Trophoblast cell (in vitro differentiated cells and primary cell): ENCODE results near the gene EXD3.

Experiments
- DNase-seq, 2 donors: peaks; one replicate each; pipeline ENCODE4 v3.0.0-alpha.2; 2016
- H2AFZ ChIP-seq: 2 replicates; pipeline ENCODE4 v1.6.1; 2013; ENCODE audit warnings: low read length, moderate library complexity, mild to moderate bottlenecking; ENCODE audit not compliant: insufficient read depth, poor library complexity
- H2AK5ac ChIP-seq: 2 replicates; pipeline ENCODE4 v1.6.1; 2013; ENCODE audit warnings: mild to moderate bottlenecking, low read length
- H2BK120ac ChIP-seq: 2 replicates; pipeline ENCODE4 v1.6.1; 2013; ENCODE audit warnings: low read length, mild to moderate bottlenecking, moderate library complexity; ENCODE audit not compliant: insufficient read depth, poor library complexity
- H2BK12ac ChIP-seq: 2 replicates; pipeline ENCODE4 v1.6.1; 2013; ENCODE audit warnings: mild to moderate bottlenecking, low read length, moderate library complexity
- H2BK5ac ChIP-seq: 2 replicates; pipeline ENCODE4 v1.6.1; 2013; ENCODE audit warnings: low read length, low read depth, moderate library complexity, mild to moderate bottlenecking; ENCODE audit not compliant: poor library complexity
- H3K14ac ChIP-seq: 2 replicates; pipeline ENCODE4 v1.6.1; 2013; ENCODE audit warnings: mild to moderate bottlenecking, low read length
- H3K18ac ChIP-seq: 2 replicates; pipeline ENCODE4 v1.6.1; 2013; ENCODE audit warnings: mild to moderate bottlenecking, low read length
- H3K23ac ChIP-seq: 2 replicates; pipeline ENCODE4 v1.6.1; 2013; ENCODE audit warnings: low read length
- H3K27ac ChIP-seq: 2 replicates; pipeline ENCODE4 v1.5.1; 2013; ENCODE audit warnings: low read depth, mild to moderate bottlenecking, inconsistent platforms, low read length, moderate library complexity
- H3K27me3 ChIP-seq: 2 replicates; pipeline ENCODE4 v1.6.1; 2013; ENCODE audit warnings: inconsistent platforms, mild to moderate bottlenecking, low read length, moderate library complexity; ENCODE audit not compliant: insufficient read depth
- H3K36me3 ChIP-seq, 2 experiments: 1 replicate in 1 of 2; 2 replicates in 1 of 2; pipeline ENCODE4 v1.6.1; 2013; ENCODE audit warnings: low read length in 2 of 2, mild to moderate bottlenecking in 2 of 2, moderate library complexity in 1 of 2; ENCODE audit not compliant: insufficient read depth in 2 of 2, control insufficient read depth in 1 of 2
- H3K4ac ChIP-seq: 2 replicates; pipeline ENCODE4 v1.6.1; 2013; ENCODE audit warnings: low read depth, mild to moderate bottlenecking, low read length, moderate library complexity
- H3K4me1 ChIP-seq, 2 experiments: 1 replicate in 1 of 2; 2 replicates in 1 of 2; pipeline ENCODE4 v1.6.1; 2013; ENCODE audit warnings: low read length in 2 of 2, mild to moderate bottlenecking in 2 of 2, moderate library complexity in 1 of 2; ENCODE audit not compliant: insufficient read depth in 2 of 2, control insufficient read depth in 1 of 2
- H3K4me2 ChIP-seq: 2 replicates; pipeline ENCODE4 v1.6.1; 2013; ENCODE audit warnings: inconsistent platforms, mild to moderate bottlenecking, low read length, moderate library complexity
- H3K4me3 ChIP-seq: 2 replicates; pipeline ENCODE4 v1.5.1; 2013; ENCODE audit warnings: mild to moderate bottlenecking, low read depth, low read length, inconsistent platforms
- H3K79me1 ChIP-seq: one replicate; pipeline ENCODE4 v1.6.1; 2013; ENCODE audit warnings: low read length
- H3K79me2 ChIP-seq: 2 replicates; pipeline ENCODE4 v1.6.1; 2013; ENCODE audit warnings: low read length, mild to moderate bottlenecking; ENCODE audit not compliant: control insufficient read depth, insufficient read depth, poor library complexity
- H3K9ac ChIP-seq: 2 replicates; pipeline ENCODE4 v1.6.1; 2013; ENCODE audit warnings: mild to moderate bottlenecking, low read length
- H3K9me3 ChIP-seq: 2 replicates; pipeline ENCODE4 v1.6.1; 2013; ENCODE audit warnings: low read depth, mild to moderate bottlenecking, control low read depth, inconsistent platforms, low read length; ENCODE audit not compliant: insufficient read depth
- H4K12ac ChIP-seq: 2 replicates; pipeline ENCODE4 v1.6.1; 2013; ENCODE audit warnings: low read depth, mild to moderate bottlenecking, low read length, moderate library complexity
- H4K8ac ChIP-seq: 2 replicates; pipeline ENCODE4 v1.6.1; 2013; ENCODE audit warnings: low read depth, mild to moderate bottlenecking, low read length, moderate library complexity
- H4K91ac ChIP-seq: one replicate; pipeline ENCODE4 v1.6.1; 2013; ENCODE audit warnings: low read depth, mild to moderate bottlenecking, low read length, moderate library complexity
- WGBS: extraction: QIAGEN DNeasy Blood & Tissue Kit; methylation state at CpG from one replicate; pipeline ENCODE4 v1.1.7; 2013; ENCODE audit warnings: missing lambda C conversion rate; ENCODE audit not compliant: insufficient read length, insufficient coverage; ENCODE audit errors: extremely low coverage; 5-methylcytosine and 5-hydroxymethylcytosine counted together

Gene EXD3

DNA sequence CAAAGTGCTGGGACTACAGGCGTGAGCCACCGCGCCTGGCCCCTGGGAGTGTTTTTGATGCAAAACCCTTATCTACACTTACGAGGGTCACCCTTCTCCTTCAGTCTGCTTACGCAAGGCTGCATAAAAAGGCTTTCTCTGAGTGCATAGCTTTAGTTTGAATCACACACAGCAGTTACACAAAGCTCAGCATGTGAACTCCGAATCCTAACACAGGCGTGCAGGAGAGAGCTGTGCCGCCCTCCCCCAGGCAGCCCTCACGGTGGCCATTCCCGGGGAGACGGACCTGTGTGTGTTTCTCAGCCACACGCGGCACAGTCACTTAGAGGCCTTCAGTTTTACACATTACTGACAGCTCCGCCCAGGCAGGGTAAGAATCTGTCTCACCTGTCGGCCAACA lies 26.7 kb downstream of the EXD3 start:
- peak; percentile 64 to 80 for DNase-seq
- no peak overlapping the region for H3K4me3 ChIP-seq

DNA sequence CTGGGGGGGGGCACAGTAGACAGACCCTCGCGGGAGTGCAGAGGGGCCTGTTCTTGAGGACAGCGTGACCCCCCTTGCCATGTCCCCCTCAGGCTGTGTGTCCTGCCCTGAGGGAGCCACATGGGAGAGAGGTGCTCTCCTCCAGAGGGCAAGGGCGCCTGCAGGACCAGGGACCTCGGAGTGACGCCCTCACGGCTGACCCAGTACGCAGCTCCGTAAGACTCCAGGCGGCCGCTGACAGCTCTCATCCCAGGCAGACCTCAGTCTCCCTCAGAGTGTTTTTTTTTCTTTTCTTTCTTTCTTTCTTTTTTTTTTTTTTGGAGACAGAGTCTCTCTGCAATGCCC lies 27.3 kb downstream of the EXD3 start:
- no peak for DNase-seq
- H3K4me2 ChIP-seq: no peak overlapping the region
- H3K4me1 ChIP-seq: peaks cover 0 to 5% of the 10 kb centered on the region in 2 experiments
- H3K18ac ChIP-seq: no peak overlapping the region
- H3K79me1 ChIP-seq: no peaks in the 10 kb centered on the region
- no peak overlapping the region for H3K4ac ChIP-seq
- H3K23ac ChIP-seq: no peak overlapping the region
- H3K27me3 ChIP-seq: no peaks in the 10 kb centered on the region
- no peak overlapping the region for H3K14ac ChIP-seq
- H3K27ac ChIP-seq: no peak overlapping the region
- no CpG with 5 or more reads among the region's 11 CpGs for WGBS
- H4K12ac ChIP-seq: no peak overlapping the region
- H2BK5ac ChIP-seq: no peak overlapping the region
- H3K4me3 ChIP-seq: no peak overlapping the region
- H3K9me3 ChIP-seq: peaks cover 3% of the 10 kb centered on the region
- H2AFZ ChIP-seq: no peak overlapping the region
- H3K9ac ChIP-seq: no peak overlapping the region
- no peak overlapping the region for H2AK5ac ChIP-seq
- H2BK12ac ChIP-seq: no peak overlapping the region
- H4K8ac ChIP-seq: no peak overlapping the region
- no peaks in the 10 kb centered on the region for H3K79me2 ChIP-seq
- H2BK120ac ChIP-seq: no peak overlapping the region
- H4K91ac ChIP-seq: no peak overlapping the region
- no peaks in the 10 kb centered on the region for H3K36me3 ChIP-seq

More for the DNA sequence above, 26.7 kb downstream of the EXD3 start:
- Histone ChIP-seq H2BK5ac (no peak overlapping the region), H3K14ac (no peak overlapping the region), H4K8ac (no peak overlapping the region), H3K9me3 (peaks cover 3% of the 10 kb centered on the region), H3K9ac (no peak overlapping the region), H3K27ac (no peak overlapping the region), H3K23ac (no peak overlapping the region), H3K18ac (no peak overlapping the region), H3K79me2 (no peaks in the 10 kb centered on the region), H3K79me1 (no peaks in the 10 kb centered on the region), H2BK120ac (no peak overlapping the region), H3K36me3 (no peaks in the 10 kb centered on the region), H3K4me2 (no peak overlapping the region), H4K12ac (no peak overlapping the region), H2AK5ac (no peak overlapping the region), H3K27me3 (no peaks in the 10 kb centered on the region), H3K4me1 (peaks cover 0 to 5% of the 10 kb centered on the region in 2 experiments), H3K4ac (no peak overlapping the region), H2AFZ (no peak overlapping the region), H4K91ac (no peak overlapping the region), H2BK12ac (no peak overlapping the region)
- no CpG with 5 or more reads among the region's 15 CpGs for WGBS

DNA sequence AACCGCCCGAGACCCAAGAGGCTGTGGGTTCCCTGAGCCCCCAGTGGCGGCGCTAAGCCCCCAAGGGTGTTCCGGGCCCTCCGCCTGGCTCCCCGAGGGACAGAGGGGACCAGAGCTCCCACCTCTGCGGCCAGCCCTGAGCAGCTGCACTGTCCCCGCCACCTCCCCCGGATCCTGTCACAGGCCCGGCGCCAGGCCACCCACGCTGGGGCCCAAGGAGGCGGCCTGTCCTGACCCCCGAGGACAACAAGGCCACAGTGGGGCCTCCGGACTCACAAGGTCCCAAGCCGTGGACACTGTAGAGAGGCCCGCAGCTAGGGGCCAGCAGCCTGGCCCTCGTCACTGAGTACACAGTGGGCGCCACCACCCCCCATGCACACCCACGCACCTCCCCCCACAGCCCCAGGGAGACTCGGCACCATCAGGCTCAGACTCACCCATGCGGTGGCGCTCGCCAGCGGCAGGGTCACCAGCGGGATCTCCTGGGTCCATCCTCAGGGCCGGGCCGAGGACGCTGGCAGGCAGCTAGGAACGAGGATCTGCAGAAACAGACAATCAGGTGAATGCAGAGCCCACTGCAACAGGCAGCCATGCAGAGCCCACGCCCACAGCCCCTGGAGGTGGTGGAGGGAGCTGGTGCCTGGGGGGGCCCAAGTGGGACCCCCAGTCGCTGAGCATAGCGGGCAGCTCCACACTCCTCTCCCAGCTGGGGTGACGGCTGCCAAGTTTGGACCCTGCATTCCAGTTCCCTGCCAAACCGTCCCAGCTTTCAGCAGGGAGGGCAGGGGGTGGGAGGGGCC lies 27.9 kb downstream of the EXD3 start:
- H2AK5ac ChIP-seq: no peak overlapping the region
- H3K9me3 ChIP-seq: peaks cover 3% of the 10 kb centered on the region
- no peak overlapping the region for H3K23ac ChIP-seq
- H3K79me1 ChIP-seq: no peaks in the 10 kb centered on the region
- no peak overlapping the region for H4K91ac ChIP-seq
- H2BK12ac ChIP-seq: no peak overlapping the region
- no peak overlapping the region for H3K27ac ChIP-seq
- H3K79me2 ChIP-seq: no peaks in the 10 kb centered on the region
- no peak overlapping the region for H3K18ac ChIP-seq
- H4K12ac ChIP-seq: no peak overlapping the region
- H2BK120ac ChIP-seq: no peak overlapping the region
- no peak overlapping the region for H3K9ac ChIP-seq
- H3K4me1 ChIP-seq: peaks cover 0 to 5% of the 10 kb centered on the region in 2 experiments
- WGBS: no CpG with 5 or more reads among the region's 36 CpGs
- DNase-seq: no peak
- no peak overlapping the region for H2BK5ac ChIP-seq
- no peak overlapping the region for H2AFZ ChIP-seq
- no peaks in the 10 kb centered on the region for H3K36me3 ChIP-seq
- H3K4ac ChIP-seq: no peak overlapping the region
- H3K4me3 ChIP-seq: no peak overlapping the region
- H3K27me3 ChIP-seq: no peaks in the 10 kb centered on the region
- H3K14ac ChIP-seq: no peak overlapping the region
- H3K4me2 ChIP-seq: no peak overlapping the region
- no peak overlapping the region for H4K8ac ChIP-seq

DNA sequence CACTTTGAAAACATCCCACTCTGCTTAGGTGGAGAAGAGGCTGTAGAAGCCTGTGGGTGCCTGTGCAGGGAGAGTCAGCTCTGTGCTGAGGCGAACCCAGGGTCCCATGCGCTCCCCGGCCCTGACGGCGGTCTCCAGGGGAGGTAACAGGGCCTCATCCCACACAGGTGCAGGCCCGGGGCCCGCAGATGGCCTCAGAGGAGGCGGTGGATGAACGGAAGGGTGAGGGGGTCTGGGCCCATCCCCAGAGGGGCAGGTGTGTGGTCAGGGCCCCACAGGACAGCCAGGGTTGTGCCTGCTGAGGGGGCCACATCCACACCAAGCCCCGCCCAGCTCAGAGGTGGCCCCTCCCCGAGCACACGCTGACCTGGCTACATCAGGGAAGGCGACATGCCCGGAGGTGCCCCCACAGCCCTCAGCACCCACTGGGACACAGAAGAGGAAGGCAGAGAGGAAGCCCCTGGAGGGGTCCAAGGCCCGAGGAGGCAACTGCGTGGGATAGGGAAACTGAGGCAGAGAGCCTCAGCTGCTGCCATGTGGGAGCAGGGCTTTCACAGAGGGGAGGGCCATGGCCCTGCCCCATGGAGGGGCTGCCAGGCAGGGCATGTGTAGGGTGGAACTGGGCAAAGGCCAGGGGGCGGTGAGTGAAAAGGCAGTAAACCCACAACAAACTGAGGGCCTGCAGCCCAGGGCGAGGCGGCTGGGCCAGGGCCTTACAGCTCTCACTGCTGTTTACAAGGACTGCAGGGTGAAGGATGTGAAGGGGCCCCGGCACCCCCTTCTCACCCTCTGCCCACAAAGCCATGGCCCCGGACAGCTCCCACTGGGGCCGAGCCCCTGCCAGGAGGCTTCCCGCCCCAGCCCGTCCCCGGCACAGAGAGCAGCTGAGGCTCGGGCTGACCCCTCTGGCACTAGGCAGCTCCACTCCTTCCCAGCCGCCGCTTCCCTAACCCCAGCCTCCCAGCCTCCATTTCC lies 29.5 kb downstream of the EXD3 start:
- Histone ChIP-seq H3K36me3 (no peaks in the 10 kb centered on the region), H3K4me2 (no peak overlapping the region), H2BK5ac (no peak overlapping the region), H2BK12ac (no peak overlapping the region), H2BK120ac (no peak overlapping the region), H3K4me3 (no peak overlapping the region), H2AFZ (no peak overlapping the region), H4K91ac (no peak overlapping the region), H3K14ac (no peak overlapping the region), H2AK5ac (no peak overlapping the region), H3K9me3 (no peaks in the 10 kb centered on the region), H3K23ac (no peak overlapping the region), H3K27ac (no peak overlapping the region), H3K27me3 (no peaks in the 10 kb centered on the region), H4K12ac (no peak overlapping the region), H3K79me1 (no peaks in the 10 kb centered on the region), H3K4ac (no peak overlapping the region), H3K4me1 (peaks cover 0 to 5% of the 10 kb centered on the region in 2 experiments), H3K79me2 (no peaks in the 10 kb centered on the region), H3K9ac (no peak overlapping the region), H3K18ac (no peak overlapping the region), H4K8ac (no peak overlapping the region)
- no CpG with 5 or more reads among the region's 28 CpGs for WGBS
- DNase-seq: no peak
